ENCODE results near the gene EVPL. TPM values are rescaled to one million over a fixed set of nuclear protein-coding genes. Genes with fewer than 3 reads are reported as not detected.
"Not testable (repeated sequence)": the region's sequence is repeated elsewhere in the genome, so short reads cannot be mapped to it uniquely, and the experiment has no call there.

Gene EVPL
- polyA plus RNA-seq, 6 donors from 2014 or later = not detected

DNA sequence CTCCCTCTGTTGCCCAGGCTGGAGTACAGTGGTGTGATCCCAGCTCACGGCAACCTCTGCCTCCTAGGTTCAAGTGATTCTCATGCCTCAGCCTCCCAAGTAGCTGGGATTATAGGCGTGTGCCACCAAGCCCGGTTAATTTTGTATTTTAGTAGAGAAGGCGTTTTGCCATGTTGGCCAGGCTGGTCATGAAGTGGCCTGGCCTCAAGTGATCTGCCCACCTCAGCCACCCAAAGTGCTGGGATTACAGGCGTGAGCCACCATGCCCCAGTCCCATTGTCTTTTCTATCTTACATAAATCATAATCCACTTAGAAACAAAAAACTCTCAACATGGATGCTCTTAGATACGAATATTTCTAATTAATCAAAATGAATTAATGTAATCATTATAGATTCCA lies 51.9 kb downstream of the EVPL start:
- H3K36me3 Mint-ChIP-seq = peaks cover 0 to 14% of the 10 kb centered on the region in 2 donors
- H3K9me3 Mint-ChIP-seq; H3K27ac Mint-ChIP-seq; DNase-seq; H3K27me3 Mint-ChIP-seq; ATAC-seq (ENCODE audit: low read depth in 2 of 2): not testable (repeated sequence)
- H3K4me1 Mint-ChIP-seq = peaks cover 24 to 36% (median 26%) of the 10 kb centered on the region in 3 donors
- peak overlapping the region in 2 of 8 donors; percentile 30 to 49 for H3K4me3 Mint-ChIP-seq

DNA sequence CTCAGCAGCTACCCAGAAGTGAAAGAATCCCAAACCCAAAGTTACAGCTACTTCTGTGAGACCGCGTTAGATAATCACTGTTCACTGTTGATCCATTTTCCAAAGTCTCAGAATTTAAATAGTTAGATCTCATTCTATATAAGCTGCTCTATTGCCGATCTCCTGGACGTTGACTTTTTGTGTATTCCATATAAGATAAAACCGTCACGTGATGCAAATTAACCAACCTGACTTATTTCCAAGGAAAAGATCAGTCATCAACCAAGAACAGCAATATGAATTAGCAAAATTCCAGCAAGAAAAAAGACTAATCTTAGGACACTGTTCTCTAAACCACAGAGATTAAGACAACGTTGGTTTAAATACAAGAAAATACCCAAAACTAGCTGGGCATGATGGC lies 56.5 kb downstream of the EVPL start:
- DNase-seq (no peak), ATAC-seq (ENCODE audit: low read depth in 2 of 2) (no peak)
- Mint-ChIP-seq H3K9me3 (no peaks in the 10 kb centered on the region), H3K4me3 (no peak overlapping the region), H3K4me1 (peaks cover 12 to 18% (median 14%) of the 10 kb centered on the region in 3 donors), H3K27ac (peak overlapping the region in 2 of 6 donors; percentile 27 to 69), H3K27me3 (no peaks in the 10 kb centered on the region), H3K36me3 (peaks cover 0 to 15% of the 10 kb centered on the region in 2 donors)

DNA sequence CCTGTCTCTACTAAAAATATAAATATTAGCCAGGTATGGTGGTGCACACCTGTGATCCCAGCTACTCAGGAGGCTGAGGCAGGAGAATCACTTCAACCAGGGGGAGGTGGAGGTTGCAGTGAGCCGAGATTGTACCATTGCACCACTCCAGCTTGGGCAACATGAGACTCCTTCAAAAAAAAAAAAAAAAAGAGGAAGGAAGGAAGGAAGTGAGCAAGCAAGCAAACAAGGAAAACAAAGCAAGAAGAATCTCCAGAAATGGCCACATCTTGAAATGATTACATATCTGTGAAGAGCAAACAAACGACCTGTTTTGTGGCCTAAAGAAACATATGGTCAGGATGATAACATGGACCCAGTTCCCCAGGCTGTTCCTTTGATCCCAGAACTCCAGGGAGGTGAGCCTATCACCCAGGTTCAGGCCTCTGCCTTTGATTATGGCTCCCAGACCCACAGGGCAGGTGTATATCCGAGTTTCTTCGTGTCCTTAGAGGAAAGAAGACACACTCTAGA lies 57.0 kb downstream of the EVPL start:
- Mint-ChIP-seq H3K9me3 (no peaks in the 10 kb centered on the region), H3K4me3 (no peak overlapping the region), H3K27ac (peak overlapping the region in 3 of 6 donors; percentile 28 to 68 (median 51)), H3K36me3 (peaks cover 0 to 15% of the 10 kb centered on the region in 2 donors), H3K27me3 (no peaks in the 10 kb centered on the region), H3K4me1 (peaks cover 10 to 14% (median 12%) of the 10 kb centered on the region in 3 donors)
- DNase-seq (no peak), ATAC-seq (ENCODE audit: low read depth in 2 of 2) (no peak)

DNA sequence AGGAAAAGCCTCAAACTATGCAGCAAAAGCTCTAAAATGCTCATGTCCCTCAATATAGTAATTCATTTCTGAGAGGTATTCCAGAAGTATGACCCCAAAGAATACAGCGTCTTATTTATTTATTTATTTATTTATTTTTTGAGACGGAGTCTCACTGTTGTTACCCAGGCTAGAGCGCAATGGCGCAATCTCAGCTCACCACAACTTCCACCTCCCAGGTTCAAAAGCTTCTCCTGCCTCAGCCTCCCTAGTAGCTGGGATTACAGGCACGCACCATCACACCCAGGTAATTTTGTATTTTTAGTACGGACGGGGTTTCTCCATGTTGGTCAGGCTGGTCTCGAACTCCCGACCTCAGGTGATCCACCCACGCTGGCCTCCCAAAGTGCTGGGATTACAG lies 58.1 kb downstream of the EVPL start:
- H3K27ac Mint-ChIP-seq; H3K4me3 Mint-ChIP-seq; H3K27me3 Mint-ChIP-seq; DNase-seq; H3K9me3 Mint-ChIP-seq; ATAC-seq (ENCODE audit: low read depth in 2 of 2): not testable (repeated sequence)
- H3K4me1 Mint-ChIP-seq = peaks cover 10 to 16% (median 16%) of the 10 kb centered on the region in 3 donors
- H3K36me3 Mint-ChIP-seq = peaks cover 0 to 15% of the 10 kb centered on the region in 2 donors

- Mint-ChIP-seq H3K36me3 (peaks cover 0 to 8% of the 10 kb centered on the region in 2 donors), H3K27me3 (no peaks in the 10 kb centered on the region), H3K9me3 (no peaks in the 10 kb centered on the region), H3K4me3 (no peak overlapping the region), H3K27ac (no peak overlapping the region), H3K4me1 (peaks cover 10 to 29% (median 20%) of the 10 kb centered on the region in 3 donors)
- DNase-seq = no peak
- ATAC-seq (ENCODE audit: low read depth in 2 of 2) = no peak
These were observed 61.6 kb downstream of the EVPL start for GRCh38 chr17:75965468-75965867.

DNA sequence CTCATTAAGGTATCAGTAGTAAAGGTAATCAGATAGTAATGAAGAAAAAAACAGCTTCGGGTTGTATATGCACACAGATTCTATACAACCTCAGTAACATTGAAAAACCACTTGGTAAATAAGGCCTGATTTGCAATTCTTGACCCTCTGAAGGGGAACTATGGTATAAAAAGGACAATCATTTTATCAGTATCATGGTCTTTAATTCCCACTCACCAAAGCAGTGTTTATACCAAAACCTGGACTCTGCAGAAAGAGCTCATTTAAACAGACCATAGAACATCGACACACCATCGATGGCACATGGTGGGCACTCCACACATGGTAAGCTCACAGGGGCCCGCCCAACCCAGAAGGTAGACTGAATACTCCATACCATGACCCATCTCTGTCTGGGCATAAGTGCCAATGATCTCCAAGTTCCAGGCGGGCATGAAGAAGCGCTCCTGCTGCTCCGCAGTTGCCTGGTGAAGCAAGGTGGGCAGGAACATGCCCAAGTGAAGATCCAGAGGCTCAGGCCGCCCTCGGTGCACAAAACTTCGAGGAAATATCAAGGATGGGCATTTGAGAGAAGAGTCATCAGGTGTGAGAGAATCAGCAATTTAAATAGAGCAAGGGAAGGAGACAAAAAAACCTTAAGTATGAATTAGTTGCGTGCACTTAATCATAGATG lies 67.1 kb downstream of the EVPL start:
- DNase-seq (no peak), ATAC-seq (ENCODE audit: low read depth in 2 of 2) (no peak)
- H3K27ac Mint-ChIP-seq = no peak overlapping the region
- peaks cover 0 to 16% (median 7%) of the 10 kb centered on the region in 3 donors for H3K4me1 Mint-ChIP-seq
- H3K27me3 Mint-ChIP-seq = no peaks in the 10 kb centered on the region
- no peak overlapping the region for H3K4me3 Mint-ChIP-seq
- H3K36me3 Mint-ChIP-seq = peaks cover 0 to 11% of the 10 kb centered on the region in 2 donors
- no peaks in the 10 kb centered on the region for H3K9me3 Mint-ChIP-seq

DNA sequence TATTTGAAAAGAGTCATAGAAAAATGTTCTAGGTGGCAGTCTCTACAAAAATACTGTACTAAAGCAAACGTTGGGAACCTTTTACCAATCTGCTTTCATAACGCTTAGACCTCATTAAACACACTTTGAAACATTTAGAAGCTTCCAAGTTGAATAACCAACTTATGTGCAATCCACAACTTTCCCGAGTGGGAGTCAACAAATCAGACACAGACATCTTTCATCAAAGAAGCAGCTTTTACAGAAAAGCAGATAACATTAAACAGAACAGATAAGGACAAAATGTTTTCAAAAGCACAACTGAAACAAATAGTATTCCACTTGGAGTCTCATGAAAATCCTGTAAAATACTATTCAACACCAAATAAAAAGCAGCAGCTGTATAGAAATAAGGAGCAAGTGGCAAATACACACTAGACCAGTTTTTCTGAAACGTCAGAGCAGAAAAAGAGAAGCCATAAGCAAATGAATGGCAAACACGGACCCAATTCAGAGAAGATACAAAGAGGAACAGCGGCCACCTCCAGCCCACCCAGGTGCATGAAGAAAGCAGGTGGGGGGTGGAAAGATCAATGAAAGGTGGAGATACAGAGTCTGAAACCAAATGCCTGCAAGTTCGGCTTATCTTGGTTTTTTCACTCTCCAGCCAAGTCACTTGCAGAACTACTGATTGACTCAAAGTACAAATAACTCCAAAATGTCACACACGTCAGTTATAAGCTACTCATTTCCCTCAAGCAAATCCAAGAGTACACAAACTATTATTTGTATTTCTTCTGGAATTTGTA lies 67.9 kb downstream of the EVPL start:
- Mint-ChIP-seq H3K9me3 (no peaks in the 10 kb centered on the region), H3K4me3 (no peak overlapping the region), H3K36me3 (peaks cover 0 to 11% of the 10 kb centered on the region in 2 donors), H3K4me1 (peaks cover 0 to 14% (median 4%) of the 10 kb centered on the region in 3 donors), H3K27me3 (no peaks in the 10 kb centered on the region), H3K27ac (peak overlapping the region in 1 of 6 donors; percentile 36)
- ATAC-seq (ENCODE audit: low read depth in 2 of 2) (no peak), DNase-seq (no peak)

Other genes with a start within 250 kb of the EVPL start
- gene UNK, start 242.5 kb downstream of the EVPL start, polyA plus RNA-seq (ENCODE audit: low read depth in 6 of 6) = 10 to 100 TPM; 31.1 to 50.1 (median 37.7) TPM
- gene UNC13D, start 182.9 kb downstream of the EVPL start, polyA plus RNA-seq (ENCODE audit: low read depth in 6 of 6) = 10 to 100 TPM; 11.5 to 31.5 (median 20.5) TPM
- gene WBP2, start 172.0 kb downstream of the EVPL start, polyA plus RNA-seq (ENCODE audit: low read depth in 6 of 6) = 100 to 1,000 TPM in 2 of 6 donors, 10 to 100 TPM in 4; 73.4 to 134 (median 87.6) TPM
- 1 to 10 TPM in 3 of 6 donors, under 1 TPM in 2, not detected in 1; 0.97 to 2.2 (median 1.7) TPM for gene TRIM47, start 148.7 kb downstream of the EVPL start, polyA plus RNA-seq (ENCODE audit: low read depth in 6 of 6)
- 10 to 100 TPM; 15.4 to 33.0 (median 23.4) TPM for gene TRIM65, start 130.4 kb downstream of the EVPL start, polyA plus RNA-seq (ENCODE audit: low read depth in 6 of 6)
- 10 to 100 TPM; 47.3 to 68.8 (median 59.7) TPM for gene MRPL38, start 122.4 kb downstream of the EVPL start, polyA plus RNA-seq (ENCODE audit: low read depth in 6 of 6)
- 1 to 10 TPM; 1.5 to 5.0 (median 2.9) TPM for gene FBF1, start 86.3 kb downstream of the EVPL start, polyA plus RNA-seq (ENCODE audit: low read depth in 6 of 6)
- 10 to 100 TPM in 3 of 6 donors, 1 to 10 TPM in 3; 6.4 to 15.5 (median 10.6) TPM for gene ACOX1, start 48.1 kb downstream of the EVPL start, polyA plus RNA-seq (ENCODE audit: low read depth in 6 of 6)
- 10 to 100 TPM; 24.4 to 62.0 (median 31.3) TPM for gene TEN1, start 48.1 kb downstream of the EVPL start, polyA plus RNA-seq (ENCODE audit: low read depth in 6 of 6)
- 1 to 10 TPM in 1 of 6 donors, under 1 TPM in 3, not detected in 2; 0.66 to 5.9 (median 0.76) TPM for gene CDK3, start 26.5 kb downstream of the EVPL start, polyA plus RNA-seq (ENCODE audit: low read depth in 6 of 6)
- gene SRP68, start 45.2 kb upstream of the EVPL start, polyA plus RNA-seq (ENCODE audit: low read depth in 6 of 6) = 10 to 100 TPM; 31.4 to 68.1 (median 53.0) TPM
- 1 to 10 TPM in 2 of 6 donors, under 1 TPM in 3, not detected in 1; 0.31 to 2.6 (median 0.72) TPM for gene GALR2, start 47.5 kb upstream of the EVPL start, polyA plus RNA-seq (ENCODE audit: low read depth in 6 of 6)
- 1 to 10 TPM in 2 of 6 donors, under 1 TPM in 2, not detected in 2; 0.70 to 1.6 (median 1.1) TPM for gene ZACN, start 51.9 kb upstream of the EVPL start, polyA plus RNA-seq (ENCODE audit: low read depth in 6 of 6)
- gene EXOC7, start 76.5 kb upstream of the EVPL start, polyA plus RNA-seq (ENCODE audit: low read depth in 6 of 6) = 10 to 100 TPM; 40.8 to 64.9 (median 54.0) TPM
- gene FOXJ1, start 113.9 kb upstream of the EVPL start, polyA plus RNA-seq (ENCODE audit: low read depth in 6 of 6) = not detected
- under 1 TPM in 5 of 6 donors, not detected in 1; 0.09 to 0.71 (median 0.22) TPM for gene RNF157, start 213.2 kb upstream of the EVPL start, polyA plus RNA-seq (ENCODE audit: low read depth in 6 of 6)
- 1 to 10 TPM; 2.5 to 6.2 (median 4.6) TPM for gene UBALD2, start 238.0 kb upstream of the EVPL start, polyA plus RNA-seq (ENCODE audit: low read depth in 6 of 6)

Measured in naive B cell (primary cell).